ENCODE data around the gene ZNF662.
A peak's percentile ranks its signal among the peaks of the same experiment; 100 is the strongest.

The ZNF662 gene

DNA sequence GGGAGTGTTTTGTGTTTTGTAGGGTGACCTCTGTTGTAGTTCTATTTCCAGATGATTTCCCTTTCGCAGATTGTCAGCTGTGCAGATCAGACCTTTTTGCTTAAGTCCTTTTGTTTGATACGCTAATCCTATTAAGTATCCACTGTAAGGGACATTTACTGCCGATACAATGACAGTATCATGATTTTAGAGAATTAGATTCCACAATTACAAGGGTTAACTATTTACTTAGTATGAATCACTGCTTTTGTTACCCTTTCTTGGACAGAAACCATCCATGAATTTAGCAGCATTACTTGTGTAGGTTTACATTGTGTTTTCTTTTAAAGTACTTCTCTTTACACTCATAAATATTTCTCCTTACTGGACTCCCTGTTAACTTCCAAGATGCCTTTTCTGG, 31.4 kb downstream of the ZNF662 start:
- DNase-seq = no peak

DNA sequence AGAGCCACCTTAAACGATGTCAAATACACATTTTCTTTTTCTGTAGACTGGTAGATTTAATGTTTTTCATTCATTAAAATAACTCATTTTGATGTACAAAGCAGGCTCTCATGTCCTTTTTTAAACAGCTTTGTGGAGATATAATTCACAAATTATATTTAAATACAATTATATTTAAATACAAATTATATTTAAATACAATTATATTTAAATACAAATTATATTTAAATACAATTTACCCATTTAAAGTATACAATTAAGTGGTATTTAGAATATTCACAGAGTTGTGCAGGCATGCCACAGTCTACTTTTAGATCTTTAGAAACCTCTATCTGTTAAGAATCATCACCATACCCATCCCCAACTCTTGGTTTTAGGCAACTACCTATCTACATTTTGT, 36.8 kb downstream of the ZNF662 start:
- DNase-seq = no peak

DNA sequence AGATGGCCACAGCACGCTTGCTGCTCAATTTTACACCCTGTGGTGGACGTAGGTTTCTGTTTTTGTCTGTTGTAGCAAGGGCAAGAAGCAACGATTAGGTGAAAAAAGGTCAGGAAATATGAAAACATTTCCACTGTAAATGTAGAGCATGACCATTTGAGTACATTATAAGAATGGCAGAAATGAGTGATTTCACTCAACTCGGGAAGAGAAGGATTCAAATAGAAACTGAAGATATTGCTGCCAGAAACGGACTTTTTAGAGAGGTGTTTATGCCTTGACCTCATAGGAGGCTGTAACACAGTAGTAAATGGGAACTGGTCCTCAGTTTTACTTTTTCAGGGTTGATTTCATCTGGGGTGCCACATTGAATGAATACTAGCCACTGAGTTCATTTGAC, 40.1 kb downstream of the ZNF662 start:
- DNase-seq = no peak

DNA sequence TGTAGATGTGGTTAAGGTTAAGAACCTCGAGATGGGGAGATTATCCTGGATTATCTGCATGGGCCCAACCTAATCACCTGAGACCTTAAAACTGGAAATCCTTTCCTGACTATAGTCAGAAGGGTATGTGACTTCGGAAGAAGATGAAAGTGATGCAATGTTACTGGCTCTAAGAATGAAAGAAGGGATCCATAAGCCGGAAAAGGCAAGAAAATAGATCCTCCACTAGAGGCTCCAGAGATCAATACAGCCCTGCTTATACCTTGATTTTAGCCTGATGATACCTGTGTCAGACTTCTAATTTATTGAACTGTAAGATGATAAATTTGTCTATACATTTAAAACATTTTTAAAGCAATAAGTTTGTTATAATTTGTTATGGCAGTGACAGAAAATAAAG, 51.6 kb downstream of the ZNF662 start:
- DNase-seq = no peak

DNA sequence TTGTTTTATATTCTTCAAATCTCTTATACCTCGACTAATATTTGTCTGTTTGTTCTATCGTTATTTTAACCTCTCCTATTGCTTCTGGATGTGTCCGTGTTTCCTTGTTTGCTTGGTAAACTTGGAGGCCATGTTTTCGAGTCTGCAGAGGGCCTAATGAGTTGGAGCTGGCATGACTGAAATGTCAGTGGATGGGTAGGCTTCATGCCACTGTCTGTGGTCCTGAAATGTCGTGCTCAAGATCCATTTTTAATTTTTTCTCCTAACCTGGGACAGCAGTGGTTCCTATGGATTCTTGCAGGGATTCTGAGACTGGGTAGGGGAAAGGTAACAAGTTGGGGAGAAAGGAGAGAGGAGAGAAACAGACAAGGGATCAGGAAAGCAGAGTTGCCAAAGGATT, 54.3 kb downstream of the ZNF662 start:
- DNase-seq = no peak

DNA sequence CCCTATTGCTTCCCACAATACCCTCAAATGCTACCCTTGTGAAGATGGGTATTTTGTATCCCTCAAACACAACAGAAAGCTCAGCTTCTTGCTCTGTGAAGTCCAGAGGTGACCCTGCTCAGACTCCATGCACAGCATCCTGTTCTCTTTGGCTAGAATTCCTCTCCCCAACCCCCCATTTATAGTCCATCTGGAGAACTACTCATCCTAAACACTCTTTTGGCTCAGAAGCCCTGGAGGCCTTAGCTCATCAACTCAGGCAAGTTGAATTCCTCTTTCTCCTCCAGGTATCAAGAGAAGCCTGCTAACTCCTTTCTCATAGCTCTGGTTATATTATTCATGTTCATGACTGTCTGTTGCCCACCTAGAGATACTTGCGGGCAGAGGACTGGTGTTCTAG, 54.8 kb downstream of the ZNF662 start:
- DNase-seq = no peak

DNA sequence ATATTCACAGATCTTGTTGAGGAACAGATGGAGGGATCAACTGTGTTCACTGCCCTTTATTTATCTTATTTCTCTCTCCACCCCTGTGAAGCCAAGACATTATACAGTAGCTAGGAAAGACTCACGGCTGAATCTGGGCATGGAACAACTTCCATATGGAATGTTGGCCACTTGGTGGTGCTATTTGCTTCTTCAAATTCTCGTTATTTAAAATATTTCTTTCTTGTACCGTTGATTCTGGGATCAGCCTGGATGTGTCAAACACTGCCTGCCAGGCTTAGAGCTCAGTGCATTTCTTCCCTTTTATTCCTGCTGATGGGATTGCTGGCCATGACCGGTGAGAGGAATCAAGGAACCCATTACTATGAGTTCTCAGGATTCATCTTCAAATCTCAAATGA, 55.7 kb downstream of the ZNF662 start:
- DNase-seq = peak; percentile 53 to 54

DNA sequence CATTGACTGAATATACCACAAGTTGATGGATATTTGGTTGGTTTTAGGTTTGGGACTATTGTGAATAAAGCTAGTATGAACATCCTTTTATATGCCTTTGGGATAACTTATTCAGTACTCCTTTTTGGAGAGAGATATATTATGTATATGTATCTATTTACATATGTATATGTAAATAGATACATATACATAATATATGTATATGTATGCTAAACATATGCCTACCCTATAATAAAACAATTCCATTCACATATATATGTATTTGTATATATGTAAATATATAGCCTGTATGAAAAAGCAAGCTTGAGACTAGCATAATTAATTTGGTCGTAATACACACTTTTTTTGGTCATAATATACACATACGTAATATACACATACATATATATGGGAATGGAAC, 57.3 kb downstream of the ZNF662 start:
- no peak for DNase-seq

DNA sequence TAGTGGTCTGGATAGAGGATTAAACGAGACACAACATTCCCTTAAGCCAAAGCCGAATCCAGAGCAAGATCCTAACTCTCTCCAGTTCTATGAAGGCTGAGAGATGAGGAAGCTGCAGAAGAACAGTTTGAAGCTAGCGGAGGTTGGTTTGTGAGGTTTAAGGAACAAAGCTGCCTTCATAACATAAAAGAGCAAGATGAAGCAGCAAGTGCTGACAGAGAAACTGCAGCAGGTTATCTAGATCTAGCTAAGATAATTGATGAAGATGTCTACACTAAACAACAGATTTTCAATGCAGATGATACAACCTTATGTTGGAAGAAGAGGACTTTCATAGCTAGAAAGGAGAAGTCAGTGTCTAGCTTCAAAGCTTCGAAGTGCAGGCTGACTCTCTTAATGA, 58.3 kb downstream of the ZNF662 start:
- no peak for DNase-seq
